Esophagus muscularis mucosa (tissue), 4 donors: Measurements from ENCODE around the gene CST7. TPM values are rescaled to one million over a fixed set of nuclear protein-coding genes. Genes with fewer than 3 reads are reported as not detected.

Source experiments
- DNase-seq: peaks from one replicate; pipeline ENCODE4 v3.0.0-alpha.2; 2017; ENCODE audit errors: extremely low spot score
- H3K27ac ChIP-seq, 4 donors: fragments of 200-600 bp; sonication (generic); replicated peaks in 1 of 4; 1 replicate in 3 of 4; 2 replicates in 1 of 4; pipeline ENCODE4 v1.5.1; 2016 to 2019; ENCODE audit warnings: mild to moderate bottlenecking in 1 of 4
- H3K27me3 ChIP-seq, 4 donors: fragments of 200-600 bp; sonication (generic); one replicate each; pipeline versions ENCODE4 v1.5.1 to v1.6.0; 2016 to 2019
- H3K36me3 ChIP-seq, 4 donors: fragments of 200-600 bp; sonication (generic); one replicate each; pipeline ENCODE4 v1.5.1; 2016 to 2019
- H3K4me1 ChIP-seq, 4 donors: fragments of 200-600 bp; sonication (generic); one replicate each; pipeline ENCODE4 v1.5.1; 2016 to 2019
- H3K4me3 ChIP-seq, 4 donors: fragments of 200-600 bp; sonication (generic); 1 replicate in 2 of 4; 2 replicates in 2 of 4; pipeline ENCODE4 v1.5.1; 2016 to 2019; ENCODE audit warnings: mild to moderate bottlenecking in 4 of 4, moderate library complexity in 1 of 4
- H3K9me3 ChIP-seq, 4 donors: fragments of 200-600 bp; sonication (generic); 1 replicate in 3 of 4; 2 replicates in 1 of 4; pipeline ENCODE4 v1.5.1; 2016 to 2019
- CTCF ChIP-seq, 3 experiments: fragments of 200-600 bp in 2 of 3; fragments of 450-650 bp in 1 of 3; sonication (generic) in 2 of 3; IDR thresholded peaks; one replicate each; pipeline ENCODE4 v1.5.1; 2017 to 2019; ENCODE audit warnings: antibody characterized with exemption in 3 of 3, mild to moderate bottlenecking in 2 of 3, moderate library complexity in 1 of 3
- EP300 ChIP-seq: sonication (generic); formaldehyde crosslinking; IDR thresholded peaks from one replicate; pipeline ENCODE4 v1.6.1; 2017; ENCODE audit warnings: antibody characterized with exemption
- POLR2A ChIP-seq: fragments of 450-650 bp; IDR thresholded peaks from one replicate; pipeline ENCODE4 v1.6.1; 2017; ENCODE audit warnings: antibody characterized with exemption, moderate library complexity, mild to moderate bottlenecking, low read depth
- POLR2AphosphoS5 ChIP-seq, 2 donors: sonication (generic); formaldehyde crosslinking; IDR thresholded peaks; one replicate each; pipeline ENCODE4 v1.6.1; 2017; ENCODE audit warnings: antibody characterized with exemption in 2 of 2
- WGBS: methylation state at CpG from one replicate; pipeline ENCODE4 v1.1.5; 2018; 5-methylcytosine and 5-hydroxymethylcytosine counted together
- intact Hi-C: fragments of 100-400 bp; cut with DNase I; formaldehyde crosslinking; loops from one replicate; pipeline ENCODE4 v1.15.1; 2023
- total RNA-seq, 4 donors: library from RNA; depleted of rRNA; stranded (reverse); fragments of >200 nt; gene quantifications; one replicate each; pipeline versions ENCODE4 v1.1.0 to v1.2.1, GENCODE V29; 2016

Gene CST7
- total RNA-seq, 4 donors from 2014 or later, result 1.2 to 13.8 (median 1.5) TPM; not detected in 1

GRCh38 chr20:24952376-24953208 lies 3.5 kb downstream of the CST7 start:
- no peak overlapping the region for H3K4me3 ChIP-seq
- no peak for DNase-seq
- H3K27me3 ChIP-seq, result peaks cover 0 to 30% (median 0%) of the 10 kb centered on the region in 4 donors
- H3K9me3 ChIP-seq, result no peaks in the 10 kb centered on the region
- no peaks in the 10 kb centered on the region for H3K4me1 ChIP-seq
- intact Hi-C loops, result no loop called here
- TF ChIP-seq POLR2A, result no peak
- no peak for TF ChIP-seq CTCF (IDR thresholded peaks at IDR 0.05)
- no peak for TF ChIP-seq EP300
- H3K27ac ChIP-seq, result no peak overlapping the region
- H3K36me3 ChIP-seq, result peaks cover 0 to 20% (median 15%) of the 10 kb centered on the region in 4 donors
- WGBS, result 80% methylated on average over 7 of the region's 12 CpGs

GRCh38 chr20:24953209-24953575 lies 4.1 kb downstream of the CST7 start:
- Histone ChIP-seq H3K36me3 (peaks cover 0 to 26% (median 21%) of the 10 kb centered on the region in 4 donors), H3K4me3 (no peak overlapping the region), H3K27me3 (peaks cover 0 to 30% (median 0%) of the 10 kb centered on the region in 4 donors), H3K4me1 (no peaks in the 10 kb centered on the region), H3K27ac (no peak overlapping the region), H3K9me3 (no peaks in the 10 kb centered on the region)
- intact Hi-C loops, result no loop called here
- TF ChIP-seq CTCF (IDR thresholded peaks at IDR 0.05) (no peak), POLR2AphosphoS5 (IDR thresholded peaks at IDR 0.05) (no peak), POLR2A (no peak), EP300 (no peak)
- 76% methylated on average over 8 of the region's 8 CpGs for WGBS
- no peak for DNase-seq

GRCh38 chr20:24953621-24954133 lies 4.6 kb downstream of the CST7 start:
- TF ChIP-seq POLR2A, result no peak
- TF ChIP-seq CTCF (IDR thresholded peaks at IDR 0.05), result no peak
- TF ChIP-seq EP300, result no peak
- TF ChIP-seq POLR2AphosphoS5 (IDR thresholded peaks at IDR 0.05), result no peak
- Histone ChIP-seq H3K36me3 (peaks cover 0 to 30% (median 26%) of the 10 kb centered on the region in 4 donors), H3K27ac (no peak overlapping the region), H3K9me3 (no peaks in the 10 kb centered on the region), H3K4me1 (no peaks in the 10 kb centered on the region), H3K4me3 (no peak overlapping the region), H3K27me3 (peaks cover 0 to 30% (median 0%) of the 10 kb centered on the region in 4 donors)
- intact Hi-C loops, result no loop called here
- WGBS, result 86% methylated on average over 16 of the region's 16 CpGs
- no peak for DNase-seq

GRCh38 chr20:24954151-24954550 lies 5.1 kb downstream of the CST7 start:
- Histone ChIP-seq H3K27me3 (peaks cover 0 to 27% (median 0%) of the 10 kb centered on the region in 4 donors), H3K4me1 (no peaks in the 10 kb centered on the region), H3K27ac (no peak overlapping the region), H3K4me3 (no peak overlapping the region), H3K36me3 (peaks cover 0 to 35% (median 30%) of the 10 kb centered on the region in 4 donors), H3K9me3 (no peaks in the 10 kb centered on the region)
- intact Hi-C loops, result no loop called here
- WGBS, result 70% methylated on average over 8 of the region's 8 CpGs
- DNase-seq, result no peak
- no peak for TF ChIP-seq CTCF (IDR thresholded peaks at IDR 0.05)
- no peak for TF ChIP-seq POLR2A
- TF ChIP-seq EP300, result no peak
- no peak for TF ChIP-seq POLR2AphosphoS5 (IDR thresholded peaks at IDR 0.05)
